Right lobe of liver (tissue), 4 donors: ENCODE data around the gene SETD6.

Source experiments
- POLR2A ChIP-seq: fragments of 450-650 bp; IDR thresholded peaks from one replicate; pipeline ENCODE4 v1.6.1; 2017; ENCODE audit warnings: antibody characterized with exemption, mild to moderate bottlenecking
- TF ChIP-seq, protein P1 (sequence below), 4 donors: fragments of 200-600 bp in 3 of 4; fragments of 450-650 bp in 1 of 4; IDR thresholded peaks; one replicate each; pipeline versions ENCODE4 v1.5.1 to v1.8.0; 2016 to 2022; ENCODE audit warnings: antibody characterized with exemption in 4 of 4, mild to moderate bottlenecking in 2 of 4
- donor health status: DM: no; HTN: no; CAD: no.
- donor health status: DM: no; HTN: no; CAD: no.
- donor health status: DM: no; HTN: yes; CAD: no.

DNA sequence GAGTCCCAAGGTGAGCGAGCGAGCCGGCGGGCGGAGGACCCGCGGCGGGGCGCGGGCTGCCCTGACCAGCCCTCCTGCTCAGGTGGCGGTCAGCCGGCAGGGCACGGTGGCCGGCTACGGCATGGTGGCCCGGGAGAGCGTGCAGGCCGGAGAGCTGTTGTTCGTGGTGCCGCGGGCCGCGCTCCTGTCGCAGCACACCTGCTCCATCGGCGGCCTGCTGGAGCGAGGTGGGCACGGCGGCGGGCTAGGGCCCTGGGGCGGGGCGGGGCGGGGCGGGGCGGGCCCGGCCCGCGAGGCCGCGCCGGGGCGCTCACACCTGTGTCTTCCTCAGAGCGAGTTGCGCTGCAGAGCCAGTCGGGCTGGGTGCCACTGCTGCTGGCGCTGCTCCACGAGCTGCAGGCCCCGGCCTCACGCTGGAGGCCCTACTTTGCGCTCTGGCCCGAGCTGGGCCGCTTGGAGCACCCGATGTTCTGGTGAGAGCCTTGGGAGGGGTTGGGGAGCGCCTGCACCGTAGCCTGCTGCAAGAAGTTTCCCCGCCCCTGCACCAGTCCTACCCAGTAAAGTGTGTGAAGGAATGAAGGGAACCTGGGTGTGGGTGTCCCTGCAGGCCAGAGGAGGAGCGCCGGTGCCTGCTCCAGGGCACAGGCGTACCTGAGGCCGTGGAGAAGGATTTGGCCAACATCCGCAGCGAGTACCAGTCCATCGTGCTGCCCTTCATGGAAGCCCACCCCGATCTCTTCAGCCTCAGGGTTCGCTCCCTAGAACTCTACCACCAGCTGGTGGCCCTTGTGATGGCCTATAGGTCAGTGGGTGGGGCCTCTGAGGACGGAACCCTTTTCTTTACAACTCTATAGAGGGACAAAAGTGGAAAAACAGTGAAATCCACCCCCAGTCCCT lies 802 bp downstream of the SETD6 start:
- TF ChIP-seq, protein P1, sequence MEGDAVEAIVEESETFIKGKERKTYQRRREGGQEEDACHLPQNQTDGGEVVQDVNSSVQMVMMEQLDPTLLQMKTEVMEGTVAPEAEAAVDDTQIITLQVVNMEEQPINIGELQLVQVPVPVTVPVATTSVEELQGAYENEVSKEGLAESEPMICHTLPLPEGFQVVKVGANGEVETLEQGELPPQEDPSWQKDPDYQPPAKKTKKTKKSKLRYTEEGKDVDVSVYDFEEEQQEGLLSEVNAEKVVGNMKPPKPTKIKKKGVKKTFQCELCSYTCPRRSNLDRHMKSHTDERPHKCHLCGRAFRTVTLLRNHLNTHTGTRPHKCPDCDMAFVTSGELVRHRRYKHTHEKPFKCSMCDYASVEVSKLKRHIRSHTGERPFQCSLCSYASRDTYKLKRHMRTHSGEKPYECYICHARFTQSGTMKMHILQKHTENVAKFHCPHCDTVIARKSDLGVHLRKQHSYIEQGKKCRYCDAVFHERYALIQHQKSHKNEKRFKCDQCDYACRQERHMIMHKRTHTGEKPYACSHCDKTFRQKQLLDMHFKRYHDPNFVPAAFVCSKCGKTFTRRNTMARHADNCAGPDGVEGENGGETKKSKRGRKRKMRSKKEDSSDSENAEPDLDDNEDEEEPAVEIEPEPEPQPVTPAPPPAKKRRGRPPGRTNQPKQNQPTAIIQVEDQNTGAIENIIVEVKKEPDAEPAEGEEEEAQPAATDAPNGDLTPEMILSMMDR (IDR thresholded peaks at IDR 0.05): no peak
- TF ChIP-seq POLR2A: no peak
